ELF-1 (cell line): ENCODE measurements around the gene USP50.
"Not testable (repeated sequence)": the region's sequence is repeated elsewhere in the genome, so short reads cannot be mapped to it uniquely, and the experiment has no call there.

ENCODE experiments used
- DNase-seq: peaks from one replicate; pipeline ENCODE4 v3.0.0-alpha.2; 2016; ENCODE audit warnings: low read depth, low spot score

Gene USP50

DNA sequence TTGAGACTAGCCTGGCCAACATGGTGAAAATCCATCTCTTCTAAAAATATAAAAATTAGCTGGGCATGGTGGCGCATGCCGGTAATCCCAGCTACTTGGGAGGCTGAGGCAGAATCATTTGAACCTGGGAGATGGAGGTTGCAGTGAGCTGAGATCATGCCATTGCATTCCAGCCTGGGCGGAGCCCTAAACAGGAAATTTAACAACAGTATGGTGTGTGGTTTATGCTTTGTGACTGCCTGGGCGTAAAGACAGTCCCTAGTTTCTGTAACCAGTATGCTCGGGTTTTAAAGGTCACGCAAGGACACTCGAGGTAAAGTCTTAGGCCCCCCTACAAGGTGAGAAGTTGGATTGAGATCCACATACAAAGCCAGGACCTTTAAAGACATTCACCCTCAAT, 43.3 kb downstream of the USP50 start:
- DNase-seq = no peak

DNA sequence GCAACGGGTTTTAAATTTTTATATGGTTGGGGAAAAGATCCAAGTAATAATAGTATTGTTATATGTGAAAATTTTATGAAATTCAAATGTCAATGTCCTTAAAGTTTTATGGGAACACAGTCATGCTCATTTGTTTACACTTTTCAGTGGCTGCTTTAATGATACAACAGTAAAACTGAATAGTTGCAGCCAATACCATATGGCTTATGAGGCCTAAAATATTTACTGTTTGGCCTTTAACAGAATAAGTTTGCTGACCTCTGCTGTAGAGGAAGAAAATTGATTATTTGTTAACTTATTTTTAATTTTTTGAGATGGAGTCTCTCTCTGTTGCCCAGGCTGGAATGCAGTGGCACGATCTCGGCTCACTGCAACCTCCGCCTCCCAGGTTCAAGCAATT, 44.7 kb downstream of the USP50 start:
- DNase-seq = no peak

DNA sequence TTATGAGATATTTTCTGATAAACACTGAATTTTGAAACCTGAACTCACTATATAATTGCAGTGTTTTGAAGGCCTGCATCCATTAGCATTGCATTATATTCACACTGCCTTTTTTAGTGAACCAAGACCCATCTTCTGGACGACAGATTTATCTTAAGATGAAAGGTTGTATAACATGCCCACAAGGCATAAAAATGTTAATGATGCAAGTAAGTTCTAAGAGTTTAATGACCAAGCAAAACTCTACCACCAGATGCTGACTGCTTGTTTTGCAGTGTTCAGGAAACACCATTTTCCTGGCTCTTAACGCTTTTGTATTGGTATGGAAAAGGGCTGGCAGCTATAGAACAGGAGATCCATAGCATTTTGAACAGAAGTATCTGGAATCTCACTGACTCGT, 46.1 kb downstream of the USP50 start:
- no peak for DNase-seq

DNA sequence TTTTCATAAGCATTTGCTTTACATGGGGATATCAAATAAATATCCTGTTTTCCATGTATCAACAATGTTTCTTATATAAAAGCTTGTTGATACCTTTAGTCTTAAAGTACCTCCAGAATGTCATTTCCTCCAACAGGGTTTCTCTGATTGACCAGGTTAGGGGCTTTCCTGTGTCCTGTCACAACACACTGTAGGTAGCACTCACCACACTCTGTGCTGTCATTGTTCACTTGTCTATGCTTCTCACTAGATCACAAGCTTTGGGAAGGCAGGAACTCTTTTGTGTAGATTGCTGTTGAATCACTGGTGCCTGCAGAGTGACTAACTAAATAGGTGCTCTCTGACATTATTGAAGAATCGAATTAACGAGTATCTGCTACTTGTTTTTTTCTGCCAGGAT, 49.8 kb downstream of the USP50 start:
- no peak for DNase-seq

DNA sequence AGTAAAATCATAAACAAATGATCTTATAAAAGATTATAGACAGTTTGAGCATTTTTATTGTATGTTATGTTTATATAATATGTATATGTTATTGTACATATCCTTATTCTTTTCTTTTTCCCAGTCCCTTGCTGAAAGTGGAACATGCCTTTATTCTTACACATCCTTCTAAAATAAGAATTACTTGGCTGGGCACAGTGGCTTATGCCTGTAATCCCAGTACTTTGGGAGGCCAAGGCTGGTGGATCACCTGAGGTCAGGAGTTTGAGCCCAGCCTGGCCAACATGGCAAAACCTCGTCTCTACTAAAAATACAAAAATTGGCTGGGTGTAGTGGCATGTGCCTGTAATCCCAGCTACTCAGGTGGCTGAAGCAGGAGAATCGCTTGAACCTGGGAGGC, 51.9 kb downstream of the USP50 start:
- DNase-seq = not testable (repeated sequence)

DNA sequence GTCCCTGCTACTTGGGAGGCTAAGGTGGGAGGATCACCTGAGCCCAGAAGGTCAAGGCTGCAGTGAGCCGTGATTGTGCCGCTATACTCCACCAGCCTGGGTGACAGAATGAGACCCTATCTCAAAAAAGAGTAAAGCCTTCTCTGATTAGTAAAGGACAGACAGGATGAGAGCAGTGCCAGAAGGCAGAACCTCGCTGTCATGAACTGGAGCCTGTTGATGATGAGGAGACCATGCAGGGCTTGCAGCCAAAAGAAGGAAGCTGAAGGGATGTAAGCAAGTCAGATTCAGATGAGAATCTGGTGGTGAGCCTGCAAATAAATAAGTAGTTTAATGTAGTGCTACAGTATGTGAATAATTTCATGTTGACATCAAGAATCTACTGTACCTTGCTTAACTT, 52.8 kb downstream of the USP50 start:
- DNase-seq = no peak

DNA sequence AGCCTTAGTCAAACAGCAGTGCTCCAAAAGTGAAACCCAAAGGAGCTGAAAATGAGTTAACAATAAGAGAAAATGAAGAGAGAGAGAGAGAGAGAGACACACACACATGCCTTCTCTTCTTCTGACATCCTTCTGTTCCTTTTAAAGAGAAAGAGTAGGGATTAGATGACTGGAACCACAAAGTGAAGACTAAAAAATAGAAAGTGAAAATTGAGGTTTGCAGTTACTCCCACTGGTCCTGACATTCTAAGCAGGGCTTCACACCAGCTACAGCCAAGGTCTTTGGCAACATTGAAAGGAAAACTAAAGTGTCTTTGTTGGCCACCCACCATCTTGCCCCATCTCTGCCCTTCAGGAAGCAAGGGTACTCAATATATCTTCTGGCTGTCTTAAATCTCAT, 59.2 kb downstream of the USP50 start:
- no peak for DNase-seq

DNA sequence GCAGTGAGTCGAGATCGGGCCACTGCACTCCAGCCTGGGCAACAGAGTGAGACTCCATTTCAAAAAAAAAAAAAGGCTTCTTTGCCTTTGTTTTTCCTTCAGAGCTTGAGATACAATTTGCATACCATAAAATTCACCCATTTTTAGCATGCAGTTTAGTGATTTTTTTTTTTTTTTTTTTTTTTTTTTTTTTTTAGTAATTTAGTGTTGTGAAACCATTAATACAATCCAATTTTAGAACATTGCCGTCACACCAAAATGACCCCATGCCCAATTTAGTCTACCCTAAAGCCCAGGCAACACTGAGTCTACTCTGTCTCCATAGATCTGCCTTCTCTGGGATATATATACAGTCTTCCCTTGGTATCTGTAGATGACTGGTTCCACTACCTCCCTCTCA, 61.1 kb downstream of the USP50 start:
- no peak for DNase-seq

DNA sequence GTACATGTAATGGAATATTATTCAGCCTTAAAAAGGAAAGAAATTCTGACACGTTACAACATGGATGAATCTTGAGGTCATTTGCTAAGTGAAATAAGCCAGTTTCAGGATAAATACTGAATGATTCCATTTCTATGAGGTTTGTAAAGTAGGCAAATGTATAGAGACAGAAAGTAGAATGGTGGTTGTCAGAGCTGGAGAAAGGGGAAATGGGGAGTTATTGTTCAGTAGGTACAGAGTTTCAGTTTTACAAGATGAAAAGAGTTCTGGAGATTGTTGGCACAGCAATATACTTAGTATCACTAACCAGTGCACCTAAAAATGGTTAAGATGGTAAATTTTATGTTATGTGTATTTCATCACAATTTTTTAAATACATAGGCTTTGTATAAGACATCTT, 61.7 kb downstream of the USP50 start:
- no peak for DNase-seq

DNA sequence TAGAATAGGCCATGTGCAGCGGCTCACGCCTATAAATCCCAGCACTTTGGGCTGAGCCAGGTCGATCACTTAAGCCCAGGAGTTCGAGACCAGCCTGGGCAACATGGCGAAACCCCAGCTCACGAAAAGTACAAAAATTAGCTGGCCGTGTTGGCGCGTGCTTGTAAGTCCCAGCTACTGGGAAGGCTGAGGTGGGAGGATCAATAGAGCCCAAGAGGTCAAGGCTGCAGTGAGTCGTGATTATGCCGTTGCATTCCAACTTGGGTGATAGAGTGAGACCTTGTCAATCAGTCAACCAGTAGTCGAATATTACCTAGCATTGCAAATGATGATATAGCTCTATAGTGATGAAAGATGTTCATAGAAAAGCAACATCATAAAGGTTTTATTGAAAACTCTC, 70.3 kb downstream of the USP50 start:
- DNase-seq = no peak

DNA sequence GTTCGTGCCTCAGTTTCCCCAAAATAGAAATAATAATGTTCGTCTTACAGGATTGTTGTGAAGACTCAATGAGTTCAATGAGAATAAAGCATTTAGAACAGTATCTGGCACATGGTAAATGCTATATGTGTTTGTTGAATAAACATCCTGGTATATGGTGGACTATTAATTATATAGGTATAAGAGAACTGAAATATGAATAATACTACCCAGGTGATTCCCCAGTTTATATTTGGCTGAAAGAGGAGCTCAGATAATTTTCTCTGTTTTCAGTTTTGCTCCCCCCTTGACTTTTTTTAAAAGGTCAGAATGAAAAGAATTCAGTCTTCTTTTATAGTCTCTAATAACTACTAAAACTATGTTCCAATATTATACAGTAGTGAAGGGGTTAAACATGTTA, 75.4 kb downstream of the USP50 start:
- DNase-seq = no peak

DNA sequence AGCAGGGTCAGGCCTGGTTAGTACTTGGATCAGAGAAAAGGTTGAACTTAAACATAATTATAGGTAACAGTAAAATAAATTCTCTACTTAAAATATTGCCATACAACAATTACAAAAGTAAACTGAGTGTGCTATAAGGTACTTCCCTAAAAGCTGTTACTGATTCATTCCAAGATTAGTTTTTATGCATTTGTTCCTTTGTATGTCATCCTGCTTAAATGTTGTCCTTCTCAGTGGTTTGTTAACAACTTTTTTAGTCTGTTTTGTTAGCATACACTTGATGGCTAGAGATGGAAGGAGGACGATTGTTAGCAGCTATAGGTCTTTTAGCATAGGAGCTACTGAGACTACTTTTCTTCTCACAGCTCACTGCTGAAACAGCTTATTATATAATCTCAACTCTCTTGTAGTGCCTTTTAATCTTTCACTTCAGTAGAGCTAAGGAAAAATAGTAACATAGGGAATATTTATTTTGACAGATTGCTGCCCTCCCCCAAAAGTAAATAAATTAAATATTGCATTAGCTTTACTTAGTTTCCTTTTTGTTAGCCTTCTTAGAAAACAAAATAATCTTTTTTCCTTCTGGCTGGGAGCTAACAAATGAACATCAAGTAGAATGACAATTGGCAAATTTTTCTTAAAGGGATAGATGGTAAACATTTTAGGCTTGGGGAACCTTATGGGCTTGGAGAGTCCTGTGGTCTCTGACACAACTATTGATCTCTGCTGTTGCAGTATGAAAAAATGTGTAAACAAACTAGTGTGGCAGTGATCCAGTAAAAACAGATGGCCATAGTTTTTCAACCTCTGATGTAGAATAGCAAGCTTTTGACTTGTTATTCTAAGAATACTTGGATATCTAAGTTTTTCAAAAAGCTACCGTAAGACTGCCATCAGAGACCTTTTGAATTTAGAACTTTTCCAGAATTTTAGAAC, 82.8 kb downstream of the USP50 start:
- DNase-seq = no peak

DNA sequence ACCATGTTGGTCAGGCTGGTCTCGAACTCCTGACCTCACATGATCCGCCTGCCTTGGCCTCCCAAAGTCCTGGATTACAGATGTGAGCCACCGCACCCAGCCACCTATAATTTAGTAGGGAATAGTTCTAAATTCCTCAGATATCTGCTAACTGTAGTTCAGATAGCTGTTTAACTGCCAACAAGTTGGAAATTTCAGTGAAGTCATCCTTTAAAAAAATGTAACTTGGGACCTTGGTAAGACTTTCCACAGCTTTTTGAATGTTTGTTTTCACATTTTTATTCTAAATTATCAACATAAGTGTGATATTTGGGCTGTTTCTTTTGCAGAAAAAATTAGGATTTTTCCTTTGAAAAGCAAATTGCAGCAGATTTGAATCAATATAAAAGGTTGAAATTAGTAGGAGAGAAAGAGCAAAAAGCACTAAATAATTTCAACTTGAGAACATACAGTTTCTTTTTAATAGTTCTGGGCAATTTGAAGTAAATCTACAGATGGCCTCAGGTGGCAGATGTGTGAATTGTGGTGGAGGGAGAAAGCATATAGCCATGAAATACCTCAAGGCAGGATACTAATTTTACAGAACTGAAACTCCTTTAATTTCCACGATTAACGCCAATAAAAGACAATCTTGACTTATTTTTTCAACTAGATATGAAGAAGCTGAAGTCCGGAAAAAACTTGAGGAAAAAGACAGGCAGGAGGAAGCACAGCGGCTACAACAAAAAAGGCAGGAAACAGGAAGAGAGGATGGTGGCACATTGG, 87.9 kb downstream of the USP50 start:
- no peak for DNase-seq

DNA sequence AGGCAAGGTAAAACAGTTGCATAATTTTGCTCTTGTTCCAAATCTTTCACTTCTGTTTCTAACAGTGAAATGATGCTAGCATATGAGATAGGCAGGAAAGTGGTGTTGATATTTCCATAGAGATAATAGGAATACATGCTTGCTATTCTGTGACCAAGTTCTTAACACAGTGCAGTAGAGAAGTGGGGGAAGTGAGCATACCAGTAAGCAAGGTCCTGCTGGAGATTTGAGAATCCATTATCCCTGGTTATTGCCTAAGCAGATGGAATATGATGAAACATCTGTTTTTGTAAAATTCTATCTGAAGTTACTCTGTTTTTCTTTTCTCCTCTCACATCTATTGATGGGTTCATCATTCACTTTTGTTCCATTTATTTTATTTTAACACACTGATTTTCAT, 93.5 kb downstream of the USP50 start:
- no peak for DNase-seq
